Neural progenitor cell (in vitro differentiated cells): ENCODE data around the gene SLC25A42. TPM values are rescaled to one million over a fixed set of nuclear protein-coding genes. Genes with fewer than 3 reads are reported as not detected.

Experiments used
- DNase-seq: peaks from one replicate; pipeline ENCODE4 v3.0.0-alpha.2; 2016; ENCODE audit warnings: low spot score
- H2AFZ ChIP-seq: fragments of 200-600 bp; sonication (generic); replicated peaks from 2 replicates; pipeline ENCODE4 v1.6.1; 2016; ENCODE audit warnings: antibody characterized with exemption
- H3F3A ChIP-seq: fragments of 200-600 bp; sonication (generic); 2 replicates; pipeline ENCODE4 v1.6.1; 2016; ENCODE audit warnings: antibody characterized with exemption, low read depth
- H3K27ac ChIP-seq: fragments of 200-600 bp; sonication (generic); 2 replicates; pipeline ENCODE4 v1.5.1; 2016; ENCODE audit warnings: mild to moderate bottlenecking
- H3K27me3 ChIP-seq: fragments of 200-600 bp; sonication (generic); 2 replicates; pipeline ENCODE4 v1.6.1; 2016; ENCODE audit warnings: mild to moderate bottlenecking, moderate library complexity
- H3K36me3 ChIP-seq: fragments of 200-600 bp; sonication (generic); 2 replicates; pipeline ENCODE4 v1.5.1; 2016
- H3K4me1 ChIP-seq: fragments of 200-600 bp; sonication (generic); 2 replicates; pipeline ENCODE4 v1.6.1; 2016; ENCODE audit warnings: mixed run types
- H3K4me2 ChIP-seq: fragments of 200-600 bp; sonication (generic); 2 replicates; pipeline ENCODE4 v1.6.1; 2016
- H3K4me3 ChIP-seq: fragments of 200-600 bp; sonication (generic); 2 replicates; pipeline ENCODE4 v1.5.1; 2016
- H3K79me2 ChIP-seq: fragments of 200-600 bp; sonication (generic); 2 replicates; pipeline ENCODE4 v1.6.1; 2016; ENCODE audit warnings: low read depth
- H3K9ac ChIP-seq: fragments of 200-600 bp; sonication (generic); 2 replicates; pipeline ENCODE4 v1.6.1; 2016
- H3K9me3 ChIP-seq: fragments of 200-600 bp; sonication (generic); 2 replicates; pipeline ENCODE4 v1.5.1; 2016; ENCODE audit warnings: low read depth
- H4K20me1 ChIP-seq: fragments of 200-600 bp; sonication (generic); 2 replicates; pipeline ENCODE4 v1.6.1; 2016; ENCODE audit warnings: low read depth
- H3K27ac Mint-ChIP-seq: 3 replicates; pipeline ENCODE4 v1.8.0; 2021; ENCODE audit warnings: mixed read lengths
- H3K27me3 Mint-ChIP-seq: 2 replicates; pipeline ENCODE4 v1.8.0; 2022; ENCODE audit warnings: low read depth, mild to moderate bottlenecking, inconsistent platforms, moderate library complexity, mixed read lengths; ENCODE audit not compliant: insufficient read depth
- H3K36me3 Mint-ChIP-seq: 3 replicates; pipeline ENCODE4 v1.8.0; 2021; ENCODE audit warnings: mixed read lengths
- H3K4me1 Mint-ChIP-seq: 3 replicates; pipeline ENCODE4 v1.8.0; 2021; ENCODE audit warnings: mixed read lengths
- H3K4me3 Mint-ChIP-seq: 3 replicates; pipeline ENCODE4 v1.8.0; 2021; ENCODE audit warnings: mild to moderate bottlenecking, moderate library complexity, mixed read lengths
- H3K9me3 Mint-ChIP-seq: 3 replicates; pipeline ENCODE4 v1.8.0; 2020; ENCODE audit warnings: mixed read lengths
- EZH2 ChIP-seq: fragments of 200-600 bp; sonication (generic); IDR thresholded peaks from 2 replicates; pipeline ENCODE4 v1.6.1; 2017; ENCODE audit warnings: antibody characterized with exemption, mild to moderate bottlenecking, moderate library complexity
- EZH2phosphoT487 ChIP-seq: fragments of 200-600 bp; sonication (generic); IDR thresholded peaks from 2 replicates; pipeline ENCODE4 v1.6.1; 2017; ENCODE audit warnings: antibody characterized with exemption
- total RNA-seq: library from RNA; depleted of rRNA; stranded (reverse); fragments of >200 nt; gene quantifications from 2 replicates; pipeline ENCODE4 v1.2.3, GENCODE V29; 2015; ENCODE audit warnings: low replicate concordance
- TF ChIP-seq, protein P1 (sequence below): fragments of 200-600 bp; sonication (generic); IDR thresholded peaks from 2 replicates; pipeline ENCODE4 v1.5.1; 2017; ENCODE audit warnings: antibody characterized with exemption, mild to moderate bottlenecking

The SLC25A42 gene
- total RNA-seq, 1 donor from 2014 or later = 4.0 TPM

DNA sequence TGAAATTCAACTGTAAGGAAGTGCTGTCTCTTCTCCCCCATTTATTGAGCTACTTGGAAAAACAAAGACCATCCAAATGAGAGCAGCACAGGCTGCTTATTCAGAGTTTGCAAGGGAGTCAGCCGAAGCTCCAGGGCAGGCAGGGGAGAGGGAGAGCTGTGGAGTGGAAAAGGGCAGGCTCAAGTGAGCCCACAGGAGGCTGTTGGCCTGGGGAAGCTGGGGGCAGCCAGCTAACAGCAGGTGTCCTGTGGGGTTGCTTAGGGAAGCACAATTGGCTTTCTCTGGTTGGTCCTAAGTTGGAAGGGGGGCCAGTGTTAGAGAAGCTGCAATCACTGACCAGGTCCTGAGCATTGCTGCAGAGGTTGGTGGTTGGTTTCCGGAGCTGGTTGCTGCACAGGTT lies 23.9 kb downstream of the SLC25A42 start:
- Histone ChIP-seq H3K4me3 (no peak overlapping the region), H4K20me1 (no peaks in the 10 kb centered on the region), H3K79me2 (no peaks in the 10 kb centered on the region), H3K36me3 (no peaks in the 10 kb centered on the region), H3K9ac (no peak overlapping the region), H3K9me3 (no peaks in the 10 kb centered on the region), H3K4me2 (no peak overlapping the region), H3F3A (no peaks in the 10 kb centered on the region), H3K4me1 (no peaks in the 10 kb centered on the region), H3K27me3 (no peaks in the 10 kb centered on the region), H3K27ac (no peak overlapping the region), H2AFZ (no peak overlapping the region)
- Mint-ChIP-seq H3K27ac (peak overlapping the region; percentile 52), H3K27me3 (peaks cover 6% of the 10 kb centered on the region), H3K4me3 (peak overlapping the region; percentile 5), H3K36me3 (no peaks in the 10 kb centered on the region), H3K4me1 (peaks cover 19% of the 10 kb centered on the region), H3K9me3 (no peaks in the 10 kb centered on the region)
- DNase-seq = no peak
- TF ChIP-seq, protein P1, sequence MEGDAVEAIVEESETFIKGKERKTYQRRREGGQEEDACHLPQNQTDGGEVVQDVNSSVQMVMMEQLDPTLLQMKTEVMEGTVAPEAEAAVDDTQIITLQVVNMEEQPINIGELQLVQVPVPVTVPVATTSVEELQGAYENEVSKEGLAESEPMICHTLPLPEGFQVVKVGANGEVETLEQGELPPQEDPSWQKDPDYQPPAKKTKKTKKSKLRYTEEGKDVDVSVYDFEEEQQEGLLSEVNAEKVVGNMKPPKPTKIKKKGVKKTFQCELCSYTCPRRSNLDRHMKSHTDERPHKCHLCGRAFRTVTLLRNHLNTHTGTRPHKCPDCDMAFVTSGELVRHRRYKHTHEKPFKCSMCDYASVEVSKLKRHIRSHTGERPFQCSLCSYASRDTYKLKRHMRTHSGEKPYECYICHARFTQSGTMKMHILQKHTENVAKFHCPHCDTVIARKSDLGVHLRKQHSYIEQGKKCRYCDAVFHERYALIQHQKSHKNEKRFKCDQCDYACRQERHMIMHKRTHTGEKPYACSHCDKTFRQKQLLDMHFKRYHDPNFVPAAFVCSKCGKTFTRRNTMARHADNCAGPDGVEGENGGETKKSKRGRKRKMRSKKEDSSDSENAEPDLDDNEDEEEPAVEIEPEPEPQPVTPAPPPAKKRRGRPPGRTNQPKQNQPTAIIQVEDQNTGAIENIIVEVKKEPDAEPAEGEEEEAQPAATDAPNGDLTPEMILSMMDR = no peak
- TF ChIP-seq EZH2phosphoT487 (no peak), EZH2 (no peak)

DNA sequence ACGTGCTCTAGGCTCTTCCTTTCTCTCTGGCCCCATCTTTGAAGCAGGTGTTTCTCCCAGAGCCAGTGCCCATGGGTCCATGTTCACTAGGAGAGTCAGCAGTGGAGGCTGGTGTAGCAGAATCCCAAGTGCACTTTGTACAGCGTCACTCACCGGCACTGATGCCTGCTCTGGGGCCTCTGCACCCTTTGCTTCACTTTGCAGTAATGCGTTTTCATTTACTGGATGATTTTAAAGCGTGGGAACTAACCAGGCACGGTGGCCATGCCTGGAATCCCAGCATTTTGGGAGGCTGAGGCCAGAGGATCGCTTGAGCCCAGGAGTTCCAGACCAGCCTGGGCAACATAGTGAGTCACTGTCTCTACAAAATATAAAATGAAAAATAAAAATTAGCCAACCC lies 30.7 kb downstream of the SLC25A42 start:
- no peak for DNase-seq
- no peaks in the 10 kb centered on the region for H3K27me3 Mint-ChIP-seq

DNA sequence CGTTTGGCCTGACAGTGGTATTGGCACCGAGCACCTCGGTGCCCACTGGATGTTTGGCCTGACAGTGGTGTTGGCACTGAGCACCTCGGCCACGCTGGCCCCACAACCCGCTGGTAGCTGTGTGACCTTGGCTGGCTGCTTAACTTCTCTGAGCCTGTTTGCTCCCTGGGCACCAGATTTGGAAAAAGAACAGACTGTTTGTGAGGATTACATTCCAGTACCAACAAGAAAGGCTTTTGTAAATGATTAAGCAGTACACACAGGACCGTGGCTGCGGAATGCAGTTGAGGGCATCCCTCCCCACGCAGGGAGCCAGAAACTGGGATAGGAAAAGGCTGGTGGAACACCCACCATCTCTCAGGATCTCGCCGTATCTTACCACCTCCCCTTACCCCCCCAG lies 31.9 kb downstream of the SLC25A42 start:
- Mint-ChIP-seq H3K36me3 (no peaks in the 10 kb centered on the region), H3K27ac (no peak overlapping the region), H3K9me3 (no peaks in the 10 kb centered on the region), H3K27me3 (no peaks in the 10 kb centered on the region), H3K4me3 (no peak overlapping the region), H3K4me1 (peaks cover 13% of the 10 kb centered on the region)
- TF ChIP-seq, protein P1 = no peak
- TF ChIP-seq EZH2phosphoT487 = no peak
- TF ChIP-seq EZH2 = no peak
- Histone ChIP-seq H3K79me2 (no peaks in the 10 kb centered on the region), H3K27ac (no peak overlapping the region), H2AFZ (no peak overlapping the region), H3K4me2 (no peak overlapping the region), H3K4me1 (no peaks in the 10 kb centered on the region), H3F3A (peaks cover 3% of the 10 kb centered on the region), H3K36me3 (no peaks in the 10 kb centered on the region), H3K27me3 (no peaks in the 10 kb centered on the region), H3K4me3 (no peak overlapping the region), H3K9me3 (no peaks in the 10 kb centered on the region), H3K9ac (no peak overlapping the region), H4K20me1 (no peaks in the 10 kb centered on the region)
- DNase-seq = no peak

More for the DNA sequence above, 30.7 kb downstream of the SLC25A42 start:
- H3K27me3 ChIP-seq = no peaks in the 10 kb centered on the region
- no peaks in the 10 kb centered on the region for H3K9me3 Mint-ChIP-seq
- H3K4me1 Mint-ChIP-seq = peaks cover 20% of the 10 kb centered on the region
- peaks cover 3% of the 10 kb centered on the region for H3F3A ChIP-seq
- H3K36me3 ChIP-seq = no peaks in the 10 kb centered on the region
- H2AFZ ChIP-seq = no peak overlapping the region
- no peak overlapping the region for H3K27ac Mint-ChIP-seq
- H3K36me3 Mint-ChIP-seq = no peaks in the 10 kb centered on the region
- no peak overlapping the region for H3K4me3 ChIP-seq
- H3K4me1 ChIP-seq = no peaks in the 10 kb centered on the region
- no peak overlapping the region for H3K27ac ChIP-seq
- TF ChIP-seq EZH2 (no peak), EZH2phosphoT487 (no peak)
- TF ChIP-seq, protein P1 = no peak
- no peak overlapping the region for H3K9ac ChIP-seq
- no peaks in the 10 kb centered on the region for H3K79me2 ChIP-seq
- H3K4me2 ChIP-seq = no peak overlapping the region
- H3K4me3 Mint-ChIP-seq = no peak overlapping the region
- no peaks in the 10 kb centered on the region for H4K20me1 ChIP-seq
- H3K9me3 ChIP-seq = no peaks in the 10 kb centered on the region
